IMR-90 (cell line): Measurements from ENCODE around the gene MCTP1. TPM values are rescaled to one million over a fixed set of nuclear protein-coding genes. Genes with fewer than 3 reads are reported as not detected.

Experiments used
- ATAC-seq: fragments of 200-7000 bp; cut with Tn5 transposase; 2 replicates; pipeline ENCODE4 v1.9.1; 2020; ENCODE audit warnings: low read depth, mild to moderate bottlenecking, moderate library complexity
- BruUV-seq: library from RNA; stranded (reverse); fragments of 400-500 nt; replicated peaks from 2 replicates; lab custom pipeline; 2021; lab: Mats Ljungman, UMichigan
- CTCF ChIA-PET: fragments of 300-600 bp; formaldehyde crosslinking; extraction: SDS; loops from one replicate; lab custom pipeline; 2021; ENCODE audit warnings: antibody characterized with exemption; lab: Yijun Ruan, JAX
- POLR2A ChIA-PET: fragments of 300-600 bp; sonication (Branson Sonifier 250); formaldehyde crosslinking; loops from one replicate; lab custom pipeline; 2022; ENCODE audit warnings: antibody characterized with exemption; ENCODE audit not compliant: unreplicated experiment; lab: Charles Lee
- DNase-seq: peaks from one replicate; pipeline ENCODE4 v3.0.0; 2013
- H2AFZ ChIP-seq: replicated peaks from 2 replicates; pipeline ENCODE3; 2013; ENCODE audit warnings: low read length, mild to moderate bottlenecking; ENCODE audit not compliant: poor library complexity
- H2AK5ac ChIP-seq: 2 replicates; pipeline ENCODE4 v1.6.1; 2013; ENCODE audit warnings: low read depth, low read length, inconsistent platforms
- H2AK9ac ChIP-seq: replicated peaks from 2 replicates; pipeline ENCODE3; 2013; ENCODE audit warnings: mild to moderate bottlenecking, low read depth, low read length, moderate library complexity; ENCODE audit not compliant: poor library complexity
- H2BK120ac ChIP-seq: 2 replicates; pipeline ENCODE4 v1.6.1; 2013; ENCODE audit warnings: low read depth, low read length, inconsistent platforms
- H2BK15ac ChIP-seq: 3 replicates; pipeline ENCODE4 v1.6.1; 2013; ENCODE audit warnings: low read depth, low read length, inconsistent platforms
- H2BK20ac ChIP-seq: 2 replicates; pipeline ENCODE4 v1.6.1; 2013; ENCODE audit warnings: low read depth, mild to moderate bottlenecking, inconsistent platforms, low read length, moderate library complexity
- H2BK5ac ChIP-seq: 2 replicates; pipeline ENCODE4 v1.6.1; 2013; ENCODE audit warnings: mild to moderate bottlenecking, low read depth, low read length, inconsistent platforms; ENCODE audit not compliant: poor library complexity, severe bottlenecking
- H3K14ac ChIP-seq: replicated peaks from 2 replicates; pipeline ENCODE4 v1.6.1; 2013; ENCODE audit warnings: low read depth, low read length, inconsistent platforms
- H3K18ac ChIP-seq: 2 replicates; pipeline ENCODE4 v1.6.1; 2013; ENCODE audit warnings: low read depth, low read length, control low read depth
- H3K23ac ChIP-seq: 2 replicates; pipeline ENCODE4 v1.6.1; 2013; ENCODE audit warnings: low read depth, low read length, inconsistent platforms
- H3K27ac ChIP-seq: 2 replicates; pipeline ENCODE4 v1.5.1; 2013; ENCODE audit warnings: mild to moderate bottlenecking, control low read depth, low read length; ENCODE audit not compliant: insufficient read depth
- H3K27me3 ChIP-seq: 2 replicates; pipeline ENCODE4 v1.6.1; 2013; ENCODE audit warnings: low read length; ENCODE audit not compliant: control insufficient read depth, insufficient read depth
- H3K36me3 ChIP-seq: 2 replicates; pipeline ENCODE4 v1.6.1; 2013; ENCODE audit warnings: low read length, mixed read lengths; ENCODE audit not compliant: control insufficient read depth, insufficient read depth
- H3K4ac ChIP-seq: 2 replicates; pipeline ENCODE4 v1.6.1; 2013; ENCODE audit warnings: low read depth, low read length, inconsistent platforms
- H3K4me1 ChIP-seq: 2 replicates; pipeline ENCODE4 v1.6.1; 2013; ENCODE audit warnings: low read length, mixed read lengths; ENCODE audit not compliant: control insufficient read depth, insufficient read depth
- H3K4me2 ChIP-seq: 2 replicates; pipeline ENCODE4 v1.6.1; 2013; ENCODE audit warnings: low read depth, mild to moderate bottlenecking, control low read depth, low read length, moderate library complexity
- H3K4me3 ChIP-seq: 2 replicates; pipeline ENCODE4 v1.5.1; 2013; ENCODE audit warnings: low read depth, mild to moderate bottlenecking, control low read depth, low read length, moderate library complexity; ENCODE audit not compliant: insufficient read depth
- H3K56ac ChIP-seq: 2 replicates; pipeline ENCODE4 v1.6.1; 2013; ENCODE audit warnings: low read length, inconsistent platforms; ENCODE audit not compliant: insufficient read depth; ENCODE audit errors: extremely low read depth
- H3K79me1 ChIP-seq, 2 experiments: 2 replicates each; pipeline ENCODE4 v1.6.1; 2013; ENCODE audit warnings: low read length in 2 of 2, inconsistent platforms in 1 of 2, low read depth in 1 of 2
- H3K9ac ChIP-seq: 2 replicates; pipeline ENCODE4 v1.6.1; 2013; ENCODE audit warnings: low read depth, low read length, control low read depth
- H3K9me1 ChIP-seq: 2 replicates; pipeline ENCODE4 v1.6.1; 2013; ENCODE audit warnings: low read length, inconsistent platforms; ENCODE audit not compliant: insufficient read depth
- H3K9me3 ChIP-seq: 2 replicates; pipeline ENCODE4 v1.6.1; 2013; ENCODE audit warnings: low read length; ENCODE audit not compliant: control insufficient read depth, insufficient read depth
- H4K20me1 ChIP-seq: 2 replicates; pipeline ENCODE4 v1.6.1; 2013; ENCODE audit warnings: low read length, inconsistent platforms; ENCODE audit not compliant: insufficient read depth
- H4K5ac ChIP-seq: 2 replicates; pipeline ENCODE4 v1.6.1; 2013; ENCODE audit warnings: mild to moderate bottlenecking, low read depth, low read length, control low read depth
- H4K8ac ChIP-seq, 2 experiments: 2 replicates each; pipeline ENCODE4 v1.6.1; 2013; ENCODE audit warnings: low read depth in 2 of 2, low read length in 2 of 2, control low read depth in 1 of 2, inconsistent platforms in 1 of 2
- H4K91ac ChIP-seq: 2 replicates; pipeline ENCODE4 v1.6.1; 2013; ENCODE audit warnings: low read depth, low read length, inconsistent platforms; ENCODE audit not compliant: insufficient read depth
- CHD1 ChIP-seq: IDR thresholded peaks from 2 replicates; pipeline ENCODE4 v1.6.1; 2012; ENCODE audit warnings: low read depth, low read length, improper control_type of control experiment
- FOS ChIP-seq: fragments of 150-350 bp; IDR thresholded peaks from 2 replicates; pipeline ENCODE4 v1.6.1; 2016; ENCODE audit warnings: low read depth, low read length
- NFE2L2 ChIP-seq: fragments of 150-350 bp; IDR thresholded peaks from 2 replicates; pipeline ENCODE4 v1.6.1; 2016; ENCODE audit warnings: low read depth, mild to moderate bottlenecking, low read length
- SMC3 ChIP-seq: fragments of 150-350 bp; IDR thresholded peaks from 2 replicates; pipeline ENCODE4 v1.6.1; 2016; ENCODE audit warnings: low read depth, mild to moderate bottlenecking, antibody characterized with exemption, low read length, moderate library complexity
- WGBS, 2 experiments: methylation state at CpG; one replicate each; pipeline versions ENCODE4 v1.1.5 to v1.1.7; 2013; ENCODE audit warnings: missing lambda C conversion rate in 2 of 2; ENCODE audit not compliant: insufficient read length in 1 of 2; ENCODE audit errors: extremely low coverage in 2 of 2; 5-methylcytosine and 5-hydroxymethylcytosine counted together
- dilution Hi-C: fragments of 300-500 bp; cut with HindIII; formaldehyde crosslinking; loops from one replicate; pipeline ENCODE4 v1.14.3; 2018; ENCODE audit warnings: low sequenced_read_pairs; ENCODE audit not compliant: unreplicated experiment
- in situ Hi-C: fragments of 300-500 bp; cut with MboI; formaldehyde crosslinking; loops from 3 replicates; pipeline ENCODE4 v1.14.3; 2019; ENCODE audit warnings: low sequenced_read_pairs, inconsistent platforms, mixed read lengths
- intact Hi-C: fragments of 100-400 bp; cut with micrococcal nuclease; formaldehyde crosslinking; loops from 2 replicates; pipeline ENCODE4 v1.10.0; 2022
- polyA plus RNA-seq, 3 experiments: library from polyadenylated mRNA; depleted of rRNA; stranded (reverse); fragments of >200 nt; gene quantifications; 2 replicates each; pipeline ENCODE4 v1.2.3, GENCODE V29; 2012; ENCODE audit warnings: low replicate concordance in 1 of 3
- total RNA-seq: library from RNA; depleted of rRNA; stranded (reverse); fragments of >200 nt; gene quantifications from 2 replicates; pipeline ENCODE4 v1.2.3, GENCODE V29; 2012

MCTP1 gene
- total and polyA plus RNA-seq, 2 of the 4 experiments (the other 2 are of a cell fraction) = 0.21 TPM; not detected in 1

DNA sequence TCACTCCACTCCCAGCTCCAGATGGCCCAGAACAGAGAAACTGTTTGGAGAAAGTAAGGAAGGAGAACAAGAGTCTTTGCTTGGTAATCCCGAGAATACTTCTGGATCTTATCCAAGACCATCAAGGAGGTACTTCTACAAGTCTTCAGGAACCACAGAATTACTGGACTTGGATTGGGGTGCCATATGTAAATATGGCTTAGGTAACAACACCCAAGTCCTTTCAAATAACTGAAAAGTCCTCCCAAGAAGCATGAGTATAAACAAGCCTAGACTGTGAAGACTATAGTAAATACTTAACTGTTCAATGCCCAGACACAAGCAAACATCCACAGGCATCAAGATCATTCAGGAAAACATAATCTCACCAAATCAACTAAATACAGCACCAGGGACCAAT lies 170.0 kb downstream of the MCTP1 start:
- no peak overlapping the region for H2BK15ac ChIP-seq
- POLR2A ChIA-PET = no interaction called here
- no CpG with 5 or more reads among the region's 1 CpG for WGBS, 2 experiments

More for the DNA sequence above, 170.0 kb downstream of the MCTP1 start:
- no peak overlapping the region for H2BK5ac ChIP-seq
- no peak for ATAC-seq
- TF ChIP-seq CHD1 (no peak), FOS (no peak), NFE2L2 (no peak), SMC3 (no peak)
- H3K14ac ChIP-seq = no peak overlapping the region
- H3K9me1 ChIP-seq = no peaks in the 10 kb centered on the region
- no peak overlapping the region for H3K56ac ChIP-seq
- no peak overlapping the region for H2BK120ac ChIP-seq
- H3K9ac ChIP-seq = no peak overlapping the region
- DNase-seq = no peak
- no peak overlapping the region for H3K4me3 ChIP-seq
- no peak overlapping the region for H4K91ac ChIP-seq
- CTCF ChIA-PET = no interaction called here
- no peaks in the 10 kb centered on the region for H4K20me1 ChIP-seq
- H4K5ac ChIP-seq = no peak overlapping the region
- no peak overlapping the region for H4K8ac ChIP-seq
- intact Hi-C loops (no loop called here), dilution Hi-C loops (no loop called here), in situ Hi-C loops (no loop called here)
- no peak overlapping the region for H2AFZ ChIP-seq
- no peak overlapping the region for H3K18ac ChIP-seq
- H3K4me1 ChIP-seq = no peaks in the 10 kb centered on the region
- no peak overlapping the region for H3K27ac ChIP-seq
- H3K4me2 ChIP-seq = no peak overlapping the region
- H3K27me3 ChIP-seq = no peaks in the 10 kb centered on the region
- no TSS peak for BruUV-seq
- H2AK5ac ChIP-seq = no peak overlapping the region
- no peaks in the 10 kb centered on the region for H3K36me3 ChIP-seq
- H3K9me3 ChIP-seq = no peaks in the 10 kb centered on the region
- no peak overlapping the region for H3K4ac ChIP-seq
- no peak overlapping the region for H3K23ac ChIP-seq
- no peaks in the 10 kb centered on the region for H3K79me1 ChIP-seq
- no peak overlapping the region for H2AK9ac ChIP-seq
- H2BK20ac ChIP-seq = no peak overlapping the region
